ENCODE data around the gene LPAR2. TPM values are rescaled to one million over a fixed set of nuclear protein-coding genes. Genes with fewer than 3 reads are reported as not detected.

LPAR2 gene
- total and polyA plus RNA-seq, 2 experiments from 2014 or later, result 39.4 to 63.1 TPM

DNA sequence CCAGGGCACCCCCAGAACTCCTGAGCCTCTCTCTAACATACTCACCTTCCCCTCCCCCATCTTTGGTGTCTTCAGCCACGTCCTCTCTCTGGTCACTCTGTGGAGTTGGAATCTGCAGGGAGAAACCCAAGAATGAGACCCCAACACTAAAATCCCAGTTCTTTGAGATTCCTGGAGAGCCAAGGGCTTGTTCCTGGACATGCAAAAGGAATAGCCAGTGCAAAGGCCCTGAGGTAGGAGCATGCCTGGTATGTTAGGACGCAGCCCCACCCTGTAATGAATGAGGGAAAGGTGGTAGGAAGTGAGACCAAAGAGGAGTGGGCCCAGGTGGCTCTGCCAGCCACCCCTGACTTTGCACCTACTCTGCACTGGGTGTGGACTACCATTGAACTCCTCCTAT is 2.4 kb upstream of the LPAR2 start (continued):
- TF ChIP-seq, protein P1, sequence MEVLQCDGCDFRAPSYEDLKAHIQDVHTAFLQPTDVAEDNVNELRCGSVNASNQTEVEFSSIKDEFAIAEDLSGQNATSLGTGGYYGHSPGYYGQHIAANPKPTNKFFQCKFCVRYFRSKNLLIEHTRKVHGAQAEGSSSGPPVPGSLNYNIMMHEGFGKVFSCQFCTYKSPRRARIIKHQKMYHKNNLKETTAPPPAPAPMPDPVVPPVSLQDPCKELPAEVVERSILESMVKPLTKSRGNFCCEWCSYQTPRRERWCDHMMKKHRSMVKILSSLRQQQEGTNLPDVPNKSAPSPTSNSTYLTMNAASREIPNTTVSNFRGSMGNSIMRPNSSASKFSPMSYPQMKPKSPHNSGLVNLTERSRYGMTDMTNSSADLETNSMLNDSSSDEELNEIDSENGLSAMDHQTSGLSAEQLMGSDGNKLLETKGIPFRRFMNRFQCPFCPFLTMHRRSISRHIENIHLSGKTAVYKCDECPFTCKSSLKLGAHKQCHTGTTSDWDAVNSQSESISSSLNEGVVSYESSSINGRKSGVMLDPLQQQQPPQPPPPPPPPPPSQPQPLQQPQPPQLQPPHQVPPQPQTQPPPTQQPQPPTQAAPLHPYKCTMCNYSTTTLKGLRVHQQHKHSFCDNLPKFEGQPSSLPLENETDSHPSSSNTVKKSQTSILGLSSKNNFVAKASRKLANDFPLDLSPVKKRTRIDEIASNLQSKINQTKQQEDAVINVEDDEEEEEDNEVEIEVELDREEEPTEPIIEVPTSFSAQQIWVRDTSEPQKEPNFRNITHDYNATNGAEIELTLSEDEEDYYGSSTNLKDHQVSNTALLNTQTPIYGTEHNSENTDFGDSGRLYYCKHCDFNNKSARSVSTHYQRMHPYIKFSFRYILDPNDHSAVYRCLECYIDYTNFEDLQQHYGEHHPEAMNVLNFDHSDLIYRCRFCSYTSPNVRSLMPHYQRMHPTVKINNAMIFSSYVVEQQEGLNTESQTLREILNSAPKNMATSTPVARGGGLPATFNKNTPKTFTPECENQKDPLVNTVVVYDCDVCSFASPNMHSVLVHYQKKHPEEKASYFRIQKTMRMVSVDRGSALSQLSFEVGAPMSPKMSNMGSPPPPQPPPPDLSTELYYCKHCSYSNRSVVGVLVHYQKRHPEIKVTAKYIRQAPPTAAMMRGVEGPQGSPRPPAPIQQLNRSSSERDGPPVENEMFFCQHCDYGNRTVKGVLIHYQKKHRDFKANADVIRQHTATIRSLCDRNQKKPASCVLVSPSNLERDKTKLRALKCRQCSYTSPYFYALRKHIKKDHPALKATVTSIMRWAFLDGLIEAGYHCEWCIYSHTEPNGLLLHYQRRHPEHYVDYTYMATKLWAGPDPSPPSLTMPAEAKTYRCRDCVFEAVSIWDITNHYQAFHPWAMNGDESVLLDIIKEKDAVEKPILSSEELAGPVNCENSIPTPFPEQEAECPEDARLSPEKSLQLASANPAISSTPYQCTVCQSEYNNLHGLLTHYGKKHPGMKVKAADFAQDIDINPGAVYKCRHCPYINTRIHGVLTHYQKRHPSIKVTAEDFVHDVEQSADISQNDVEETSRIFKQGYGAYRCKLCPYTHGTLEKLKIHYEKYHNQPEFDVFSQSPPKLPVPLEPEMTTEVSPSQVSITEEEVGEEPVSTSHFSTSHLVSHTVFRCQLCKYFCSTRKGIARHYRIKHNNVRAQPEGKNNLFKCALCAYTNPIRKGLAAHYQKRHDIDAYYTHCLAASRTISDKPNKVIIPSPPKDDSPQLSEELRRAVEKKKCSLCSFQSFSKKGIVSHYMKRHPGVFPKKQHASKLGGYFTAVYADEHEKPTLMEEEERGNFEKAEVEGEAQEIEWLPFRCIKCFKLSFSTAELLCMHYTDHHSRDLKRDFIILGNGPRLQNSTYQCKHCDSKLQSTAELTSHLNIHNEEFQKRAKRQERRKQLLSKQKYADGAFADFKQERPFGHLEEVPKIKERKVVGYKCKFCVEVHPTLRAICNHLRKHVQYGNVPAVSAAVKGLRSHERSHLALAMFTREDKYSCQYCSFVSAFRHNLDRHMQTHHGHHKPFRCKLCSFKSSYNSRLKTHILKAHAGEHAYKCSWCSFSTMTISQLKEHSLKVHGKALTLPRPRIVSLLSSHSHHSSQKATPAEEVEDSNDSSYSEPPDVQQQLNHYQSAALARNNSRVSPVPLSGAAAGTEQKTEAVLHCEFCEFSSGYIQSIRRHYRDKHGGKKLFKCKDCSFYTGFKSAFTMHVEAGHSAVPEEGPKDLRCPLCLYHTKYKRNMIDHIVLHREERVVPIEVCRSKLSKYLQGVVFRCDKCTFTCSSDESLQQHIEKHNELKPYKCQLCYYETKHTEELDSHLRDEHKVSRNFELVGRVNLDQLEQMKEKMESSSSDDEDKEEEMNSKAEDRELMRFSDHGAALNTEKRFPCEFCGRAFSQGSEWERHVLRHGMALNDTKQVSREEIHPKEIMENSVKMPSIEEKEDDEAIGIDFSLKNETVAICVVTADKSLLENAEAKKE (CRISPR knock-in tag; IDR thresholded peaks at IDR 0.05), result no peak
- TF ChIP-seq NANOG (IDR thresholded peaks at IDR 0.05; ENCODE audit: borderline replicate concordance) (no peak), POLR2AphosphoS5 (IDR thresholded peaks at IDR 0.05; ENCODE audit: low read depth) (no peak)
- TF ChIP-seq, protein P2, sequence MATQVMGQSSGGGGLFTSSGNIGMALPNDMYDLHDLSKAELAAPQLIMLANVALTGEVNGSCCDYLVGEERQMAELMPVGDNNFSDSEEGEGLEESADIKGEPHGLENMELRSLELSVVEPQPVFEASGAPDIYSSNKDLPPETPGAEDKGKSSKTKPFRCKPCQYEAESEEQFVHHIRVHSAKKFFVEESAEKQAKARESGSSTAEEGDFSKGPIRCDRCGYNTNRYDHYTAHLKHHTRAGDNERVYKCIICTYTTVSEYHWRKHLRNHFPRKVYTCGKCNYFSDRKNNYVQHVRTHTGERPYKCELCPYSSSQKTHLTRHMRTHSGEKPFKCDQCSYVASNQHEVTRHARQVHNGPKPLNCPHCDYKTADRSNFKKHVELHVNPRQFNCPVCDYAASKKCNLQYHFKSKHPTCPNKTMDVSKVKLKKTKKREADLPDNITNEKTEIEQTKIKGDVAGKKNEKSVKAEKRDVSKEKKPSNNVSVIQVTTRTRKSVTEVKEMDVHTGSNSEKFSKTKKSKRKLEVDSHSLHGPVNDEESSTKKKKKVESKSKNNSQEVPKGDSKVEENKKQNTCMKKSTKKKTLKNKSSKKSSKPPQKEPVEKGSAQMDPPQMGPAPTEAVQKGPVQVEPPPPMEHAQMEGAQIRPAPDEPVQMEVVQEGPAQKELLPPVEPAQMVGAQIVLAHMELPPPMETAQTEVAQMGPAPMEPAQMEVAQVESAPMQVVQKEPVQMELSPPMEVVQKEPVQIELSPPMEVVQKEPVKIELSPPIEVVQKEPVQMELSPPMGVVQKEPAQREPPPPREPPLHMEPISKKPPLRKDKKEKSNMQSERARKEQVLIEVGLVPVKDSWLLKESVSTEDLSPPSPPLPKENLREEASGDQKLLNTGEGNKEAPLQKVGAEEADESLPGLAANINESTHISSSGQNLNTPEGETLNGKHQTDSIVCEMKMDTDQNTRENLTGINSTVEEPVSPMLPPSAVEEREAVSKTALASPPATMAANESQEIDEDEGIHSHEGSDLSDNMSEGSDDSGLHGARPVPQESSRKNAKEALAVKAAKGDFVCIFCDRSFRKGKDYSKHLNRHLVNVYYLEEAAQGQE (IDR thresholded peaks at IDR 0.05; ENCODE audit: unreplicated experiment), result no peak

DNA sequence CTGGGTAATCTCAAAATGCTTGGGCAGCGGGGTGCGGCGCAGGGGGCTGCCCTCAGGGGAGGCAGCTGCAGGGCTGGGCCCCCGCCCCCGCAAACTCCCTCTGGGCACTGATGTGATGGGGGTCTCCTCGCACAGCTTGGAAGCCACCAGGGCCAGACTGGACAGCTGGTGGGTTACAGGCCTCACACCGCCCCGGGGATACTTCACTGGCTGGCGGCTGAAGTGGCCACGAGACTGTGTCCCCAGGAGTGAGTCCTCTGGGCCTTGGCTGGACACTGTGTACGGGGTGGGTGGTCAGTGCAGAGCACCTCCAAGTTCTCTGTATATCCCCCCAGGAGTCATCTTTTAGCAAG is 2.0 kb upstream of the LPAR2 start:
- TF ChIP-seq CREB1 (CRISPR knock-in tag; IDR thresholded peaks at IDR 0.05; ENCODE audit: low read depth) (no peak), POLR2AphosphoS5 (IDR thresholded peaks at IDR 0.05; ENCODE audit: low read depth) (no peak)
- H3K36me3 ChIP-seq (ENCODE audit: insufficient read depth), result no peaks in the 10 kb centered on the region; the same call in 1 of the 2 replicates

More for the DNA sequence above, 2.0 kb upstream of the LPAR2 start:
- Histone ChIP-seq H3K79me2 (replicated peaks; ENCODE audit: insufficient read depth) (peaks cover 21% of the 10 kb centered on the region), H3K9me2 (ENCODE audit: insufficient read depth) (no peaks in the 10 kb centered on the region), H3F3A (replicated peaks; ENCODE audit: low read depth) (0 out of 2 replicates have a peak, but pooled peaks cover 4% of the 10 kb centered on the region), H3K4me2 (no peak overlapping the region), H4K20me1 (replicated peaks; ENCODE audit: insufficient read depth) (no peaks in the 10 kb centered on the region), H3K27me3 (ENCODE audit: insufficient read depth) (no peaks in the 10 kb centered on the region), H3K4me3 (no peak overlapping the region), H3K4me1 (ENCODE audit: insufficient read depth) (peaks cover 3% of the 10 kb centered on the region), H2AFZ (no peak overlapping the region), H3K27ac (ENCODE audit: low read depth) (no peak overlapping the region)
- DNase-seq (ENCODE audit: low spot score) (no peak), ATAC-seq (no peak)
- Mint-ChIP-seq H3K4me1 (peaks cover 17% of the 10 kb centered on the region), H3K27me3 (ENCODE audit: insufficient read depth, low read depth, poor library complexity) (peaks cover 19% of the 10 kb centered on the region), H3K27ac (no peak overlapping the region), H3K9me3 (no peaks in the 10 kb centered on the region; the same call in 2 of the 3 replicates), H3K36me3 (ENCODE audit: low read depth) (peaks cover 27% of the 10 kb centered on the region), H3K4me3 (no peak overlapping the region)

Data from GM23338 (cell line).